Stimulated activated CD8-positive, alpha-beta memory T cell treated with anti-CD3 and anti-CD28 coated beads, Interleukin-7, amount 100 ng/mL, for 48 hours (primary cell): Measurements from ENCODE around the gene PAGE5.

Experiments used
- DNase-seq, 2 donors: peaks; one replicate each; pipeline ENCODE4 v3.0.0-alpha.2; 2020; ENCODE audit warnings: low read depth in 1 of 2; ENCODE audit errors: extremely low read depth in 1 of 2

The PAGE5 gene

GRCh38 chrX:55220119-55220794, at the start of gene PAGE5:
Gene PAGE5, plus strand, starts transcription at chrX:55220346. Its CDS starts 1,037 bp downstream, at chrX:55221383.
- DNase-seq: no peak

GRCh38 chrX:55187281-55187680, 32.9 kb upstream of the PAGE5 start:
- DNase-seq: no peak

- DNase-seq: no peak
These were observed 23.5 kb upstream of the PAGE5 start for GRCh38 chrX:55196688-55197087.

- no peak for DNase-seq
These were observed 18.1 kb upstream of the PAGE5 start for GRCh38 chrX:55201930-55202579.

- DNase-seq: no peak
These were observed 13.8 kb upstream of the PAGE5 start for GRCh38 chrX:55206162-55206941.

- no peak for DNase-seq
These were observed 9.0 kb upstream of the PAGE5 start for GRCh38 chrX:55210931-55211677.

GRCh38 chrX:55213381-55213780, 6.8 kb upstream of the PAGE5 start:
- no peak for DNase-seq

GRCh38 chrX:55240788-55241340, 20.7 kb downstream of the PAGE5 start:
- DNase-seq: no peak

GRCh38 chrX:55253528-55253927, 33.4 kb downstream of the PAGE5 start:
- no peak for DNase-seq

- no peak for DNase-seq
These were observed 40.7 kb downstream of the PAGE5 start for GRCh38 chrX:55260806-55261205.

GRCh38 chrX:55264816-55265215, 44.7 kb downstream of the PAGE5 start, which contains the start of gene PAGE3:
Gene PAGE3, minus strand, starts transcription at chrX:55264916. Its CDS starts 1,013 bp downstream, at chrX:55263903.
- DNase-seq: no peak
